ENCODE measurements around the gene MED29. TPM values are rescaled to one million over a fixed set of nuclear protein-coding genes. Genes with fewer than 3 reads are reported as not detected.
A peak's percentile ranks its signal among the peaks of the same experiment; 100 is the strongest.

Gene MED29
- total and polyA plus RNA-seq, 2 of the 13 experiments (the other 11 are each of a cell fraction or from before 2014, with no cell fraction given) = 14.0 to 19.7 TPM

GRCh38 chr19:39401549-39402345 lies 10.6 kb downstream of the MED29 start:
- DNase-seq (ENCODE audit: low spot score) (peak; percentile 96), FAIRE-seq (peak; percentile 93), ATAC-seq (peak; percentile 79)
- in situ Hi-C loops (cut with HindIII; ENCODE audit: extremely low pct_ligation_motif_present, low pct_unique_long_range_greater_than_20kb) = no loop called here
- no peaks in the 10 kb centered on the region; a peak in 1 of 5 replicates for H3K27me3 ChIP-seq (ENCODE audit: control insufficient read depth in 1 of 2, insufficient read depth in 2 of 2, low read length in 2 of 2)
- H3K9ac ChIP-seq (ENCODE audit: insufficient read depth, low read depth, low read length) = peak overlapping the region; percentile 77
- H4K20me1 ChIP-seq (ENCODE audit: insufficient read depth, low read length) = no peaks in the 10 kb centered on the region
- CTCF ChIA-PET (ENCODE audit: low intra/inter-chr PET ratio, low total read pairs) = interaction anchor here (0.7 kb wide), 1 partner anchor 11 kb away, joined by 3 read pairs; the partner anchor contains the start of gene PLEKHG2
- H3K4me3 ChIP-seq (replicated peaks in 1 of 3; ENCODE audit: insufficient read depth in 1 of 3, low read depth in 2 of 3, low read length in 3 of 3) = peak overlapping the region in 1 of 3 experiments; percentile 49; a peak in 2 of 6 replicates
- H3K36me3 ChIP-seq (replicated peaks in 1 of 2; ENCODE audit: control insufficient read depth in 1 of 2, insufficient read depth in 2 of 2, low read length in 2 of 2) = no peaks in the 10 kb centered on the region
- H3K4me1 ChIP-seq (ENCODE audit: insufficient read depth, low read length) = peaks cover 76% of the 10 kb centered on the region
- peaks cover under 1% of the 10 kb centered on the region for H3K79me2 ChIP-seq (ENCODE audit: insufficient read depth, low read length)
- H3K9me3 ChIP-seq (ENCODE audit: low read length) = no peaks in the 10 kb centered on the region
- intact Hi-C loops (cut with micrococcal nuclease; ENCODE audit: unreplicated experiment) = loop anchor here (1.0 to 5.0 kb wide), 2 partner anchors 10 to 1041 kb away; partner anchors contain the start of gene SERTAD3
- no peak overlapping the region for H2AFZ ChIP-seq (ENCODE audit: low read length)
- no TSS peak for BruUV-seq (replicated peaks)
- 7% methylated on average over 8 of the region's 25 CpGs for WGBS (ENCODE audit: low lambda C conversion rate)
- peak overlapping the region; percentile 67 for H3K4me2 ChIP-seq (ENCODE audit: low read depth, low read length)
- POLR2A ChIA-PET = interaction anchor here (0.9 to 2.7 kb wide), 13 partner anchors 10 to 256 kb away, joined by 3 to 64 read pairs (median 8); partner anchors contain the start of genes MED29, PAF1, PLEKHG2 and RPS16
- H3K27ac ChIP-seq (ENCODE audit: extremely low read length, insufficient read depth, low read length) = peak overlapping the region; percentile 98
- TF ChIP-seq BHLHE40 (IDR thresholded peaks at IDR 0.05; ENCODE audit: low read length) = peak; percentile 88
- TF ChIP-seq POGZ (CRISPR knock-in tag; IDR thresholded peaks at IDR 0.05) = peak; percentile 62; the same call in 1 of the 2 replicates
- no peak; the same call in 1 of the 2 replicates for TF ChIP-seq ZNF879 (CRISPR knock-in tag; IDR thresholded peaks at IDR 0.05)
- peak; percentile 79; the same call in 1 of the 2 replicates for TF ChIP-seq STAT5B (CRISPR knock-in tag; IDR thresholded peaks at IDR 0.05)
- no peak for TF ChIP-seq SRSF9 (IDR thresholded peaks at IDR 0.05; ENCODE audit: borderline replicate concordance, insufficient read depth, low read depth, low read length, poor library complexity, severe bottlenecking)
- TF ChIP-seq AFF4 (CRISPR knock-in tag; IDR thresholded peaks at IDR 0.05) = 0 out of 2 replicates have a peak, but pooled peaks have one; percentile 79
- TF ChIP-seq KDM3A (CRISPR knock-in tag; IDR thresholded peaks at IDR 0.05; ENCODE audit: low read depth) = peak; percentile 54; the same call in 1 of the 2 replicates
- TF ChIP-seq ZNF746 (CRISPR knock-in tag; IDR thresholded peaks at IDR 0.05) = peak; percentile 41; the same call in 1 of the 2 replicates
- TF ChIP-seq SRSF4 (IDR thresholded peaks at IDR 0.05; ENCODE audit: low read depth, low read length, poor library complexity, severe bottlenecking) = no peak
- no peak for TF ChIP-seq SAFB2 (CRISPR knock-in tag; IDR thresholded peaks at IDR 0.05; ENCODE audit: borderline replicate concordance, low read depth)
- no peak for TF ChIP-seq CBX2 (IDR thresholded peaks at IDR 0.05; ENCODE audit: low read depth, low read length)
- no peak for TF ChIP-seq CBX2 (CRISPR knock-in tag; IDR thresholded peaks at IDR 0.05; ENCODE audit: low read depth)
- TF ChIP-seq GTF2F1 (IDR thresholded peaks at IDR 0.05; ENCODE audit: low read length) = 0 out of 2 replicates have a peak, but pooled peaks have one; percentile 13

All from HepG2 (cell line).